ENCODE measurements around the gene MATN1.

DNA sequence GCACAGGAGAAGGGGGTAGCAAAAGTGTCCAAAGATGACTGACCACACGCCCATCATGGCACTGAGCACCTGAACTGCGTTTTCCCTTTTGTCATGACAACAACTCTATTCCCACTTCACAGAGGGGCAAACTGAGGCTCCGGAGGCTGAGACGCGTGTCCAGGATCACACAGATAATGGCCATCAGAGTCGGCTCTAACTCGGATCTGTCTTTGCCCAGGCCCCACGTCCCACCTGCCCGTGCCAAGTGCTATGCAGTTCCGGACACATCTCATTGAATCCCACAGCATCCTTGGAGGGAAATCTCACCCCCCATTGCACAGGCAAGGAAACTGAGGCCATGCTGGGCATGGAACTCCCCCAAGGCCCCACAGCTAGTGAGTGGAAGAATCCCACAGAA lies 62.1 kb downstream of the MATN1 start:
- TF ChIP-seq, protein P1, sequence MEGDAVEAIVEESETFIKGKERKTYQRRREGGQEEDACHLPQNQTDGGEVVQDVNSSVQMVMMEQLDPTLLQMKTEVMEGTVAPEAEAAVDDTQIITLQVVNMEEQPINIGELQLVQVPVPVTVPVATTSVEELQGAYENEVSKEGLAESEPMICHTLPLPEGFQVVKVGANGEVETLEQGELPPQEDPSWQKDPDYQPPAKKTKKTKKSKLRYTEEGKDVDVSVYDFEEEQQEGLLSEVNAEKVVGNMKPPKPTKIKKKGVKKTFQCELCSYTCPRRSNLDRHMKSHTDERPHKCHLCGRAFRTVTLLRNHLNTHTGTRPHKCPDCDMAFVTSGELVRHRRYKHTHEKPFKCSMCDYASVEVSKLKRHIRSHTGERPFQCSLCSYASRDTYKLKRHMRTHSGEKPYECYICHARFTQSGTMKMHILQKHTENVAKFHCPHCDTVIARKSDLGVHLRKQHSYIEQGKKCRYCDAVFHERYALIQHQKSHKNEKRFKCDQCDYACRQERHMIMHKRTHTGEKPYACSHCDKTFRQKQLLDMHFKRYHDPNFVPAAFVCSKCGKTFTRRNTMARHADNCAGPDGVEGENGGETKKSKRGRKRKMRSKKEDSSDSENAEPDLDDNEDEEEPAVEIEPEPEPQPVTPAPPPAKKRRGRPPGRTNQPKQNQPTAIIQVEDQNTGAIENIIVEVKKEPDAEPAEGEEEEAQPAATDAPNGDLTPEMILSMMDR (IDR thresholded peaks at IDR 0.05; ENCODE audit: poor library complexity): no peak
- no peak for TF ChIP-seq EZH2 (IDR thresholded peaks at IDR 0.05; ENCODE audit: borderline replicate concordance)
- TF ChIP-seq EZH2phosphoT487 (IDR thresholded peaks at IDR 0.05; ENCODE audit: low read depth, severe bottlenecking, unreplicated experiment): no peak
